Measurements from ENCODE around the gene CLDN4. TPM values are rescaled to one million over a fixed set of nuclear protein-coding genes. Genes with fewer than 3 reads are reported as not detected.

CLDN4 gene
- total RNA-seq, 6 donors from 2014 or later, result 88.0 to 231 (median 169) TPM

DNA sequence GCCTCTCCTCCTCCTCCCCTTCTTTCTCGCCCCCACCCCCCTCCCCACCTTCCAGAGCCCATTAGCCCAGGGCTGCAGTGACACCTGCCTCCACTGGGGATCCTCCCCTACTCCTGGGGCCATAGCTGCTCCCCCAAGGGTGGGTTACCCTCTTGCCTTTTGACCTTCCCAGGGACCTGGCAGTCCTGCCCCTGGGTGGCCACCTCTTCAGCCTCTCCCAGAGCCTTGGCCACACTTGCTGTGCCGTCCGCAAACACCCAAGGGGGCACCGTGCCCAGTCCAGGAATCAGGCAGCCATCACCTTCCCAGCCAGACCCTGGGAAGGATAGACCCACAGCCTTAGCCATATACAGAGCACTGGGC lies 19.8 kb upstream of the CLDN4 start:
- TF ChIP-seq EP300 (IDR thresholded peaks at IDR 0.05) (no peak), POLR2A (IDR thresholded peaks at IDR 0.05) (no peak), POLR2AphosphoS5 (IDR thresholded peaks at IDR 0.05) (no peak)
- TF ChIP-seq, protein P1, sequence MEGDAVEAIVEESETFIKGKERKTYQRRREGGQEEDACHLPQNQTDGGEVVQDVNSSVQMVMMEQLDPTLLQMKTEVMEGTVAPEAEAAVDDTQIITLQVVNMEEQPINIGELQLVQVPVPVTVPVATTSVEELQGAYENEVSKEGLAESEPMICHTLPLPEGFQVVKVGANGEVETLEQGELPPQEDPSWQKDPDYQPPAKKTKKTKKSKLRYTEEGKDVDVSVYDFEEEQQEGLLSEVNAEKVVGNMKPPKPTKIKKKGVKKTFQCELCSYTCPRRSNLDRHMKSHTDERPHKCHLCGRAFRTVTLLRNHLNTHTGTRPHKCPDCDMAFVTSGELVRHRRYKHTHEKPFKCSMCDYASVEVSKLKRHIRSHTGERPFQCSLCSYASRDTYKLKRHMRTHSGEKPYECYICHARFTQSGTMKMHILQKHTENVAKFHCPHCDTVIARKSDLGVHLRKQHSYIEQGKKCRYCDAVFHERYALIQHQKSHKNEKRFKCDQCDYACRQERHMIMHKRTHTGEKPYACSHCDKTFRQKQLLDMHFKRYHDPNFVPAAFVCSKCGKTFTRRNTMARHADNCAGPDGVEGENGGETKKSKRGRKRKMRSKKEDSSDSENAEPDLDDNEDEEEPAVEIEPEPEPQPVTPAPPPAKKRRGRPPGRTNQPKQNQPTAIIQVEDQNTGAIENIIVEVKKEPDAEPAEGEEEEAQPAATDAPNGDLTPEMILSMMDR (IDR thresholded peaks at IDR 0.05), result no peak
- Histone ChIP-seq H3K27me3 (no peaks in the 10 kb centered on the region), H3K9me3 (no peaks in the 10 kb centered on the region), H3K4me1 (peaks cover 0 to 3% (median 0%) of the 10 kb centered on the region in 4 donors), H3K4me3 (no peak overlapping the region), H3K36me3 (no peaks in the 10 kb centered on the region), H3K27ac (no peak overlapping the region)
- WGBS, 2 donors, result 61% methylated on average over 3 of the region's 4 CpGs; no CpG with 5 or more reads in 1 of the 2 donors
- DNase-seq, result peak in 1 of 2 donors; percentile 12
- no peak for ATAC-seq (ENCODE audit: low FRiP score in 2 of 2)

DNA sequence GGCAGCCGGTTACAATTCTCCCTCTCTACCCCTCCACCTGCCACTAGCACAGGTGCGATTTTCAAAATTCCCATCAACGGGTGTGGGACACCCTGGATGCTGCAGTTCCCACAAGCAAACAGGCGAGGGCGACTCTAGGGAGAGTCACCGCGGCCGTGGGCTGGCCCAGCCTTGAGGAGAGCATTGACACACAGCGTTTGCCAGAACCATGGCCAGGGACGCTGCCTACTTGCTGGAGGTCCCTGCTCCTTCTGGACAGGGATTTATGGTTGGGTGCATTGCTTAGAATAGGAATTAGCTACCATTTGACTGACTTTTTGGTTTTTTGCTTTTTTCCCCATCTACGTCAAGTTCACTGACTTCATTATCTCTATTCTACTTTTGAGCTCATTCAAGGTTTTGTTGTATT lies 19.0 kb upstream of the CLDN4 start:
- H3K4me1 ChIP-seq, result peaks cover 0 to 3% (median 0%) of the 10 kb centered on the region in 4 donors
- no peaks in the 10 kb centered on the region for H3K36me3 ChIP-seq
- peak; percentile 84 to 88 for DNase-seq
- peak; percentile 91 to 94 for ATAC-seq (ENCODE audit: low FRiP score in 2 of 2)
- WGBS, 2 donors, result 11 to 12% methylated on average over 9 to 11 of the region's 11 CpGs
- H3K27ac ChIP-seq, result no peak overlapping the region
- no peaks in the 10 kb centered on the region for H3K9me3 ChIP-seq
- no peak overlapping the region for H3K4me3 ChIP-seq
- H3K27me3 ChIP-seq, result no peaks in the 10 kb centered on the region
- TF ChIP-seq, protein P1 (IDR thresholded peaks at IDR 0.05), result peak; percentile 79 to 91 (median 86)
- TF ChIP-seq POLR2AphosphoS5 (IDR thresholded peaks at IDR 0.05), result no peak

DNA sequence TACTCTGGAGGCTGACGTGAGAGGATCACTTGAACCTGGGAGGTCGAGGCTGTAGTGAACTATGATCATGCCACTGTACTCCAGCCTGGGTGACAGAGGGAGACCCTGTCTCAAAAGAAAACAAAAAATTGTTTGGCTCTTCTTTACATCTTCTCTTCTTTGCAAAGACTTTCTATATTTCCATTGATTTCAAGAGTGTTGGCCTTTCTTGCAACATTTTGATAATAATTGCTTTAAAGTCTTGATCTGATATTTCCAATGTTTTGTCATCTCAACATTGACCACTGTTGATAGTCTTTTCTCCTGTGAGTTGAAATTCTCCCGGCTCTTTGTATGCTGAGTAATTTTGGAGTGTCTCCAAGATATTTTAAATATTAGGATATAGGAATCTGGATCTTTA lies 17.8 kb upstream of the CLDN4 start:
- Histone ChIP-seq H3K27me3 (no peaks in the 10 kb centered on the region), H3K27ac (no peak overlapping the region), H3K4me1 (peaks cover 0 to 3% (median 0%) of the 10 kb centered on the region in 4 donors), H3K36me3 (no peaks in the 10 kb centered on the region), H3K9me3 (no peaks in the 10 kb centered on the region), H3K4me3 (no peak overlapping the region)
- 82 to 93% methylated on average over 3 of the region's 3 CpGs for WGBS, 2 donors
- no peak for DNase-seq
- no peak for ATAC-seq (ENCODE audit: low FRiP score in 2 of 2)
- TF ChIP-seq, protein P1 (IDR thresholded peaks at IDR 0.05), result no peak
- TF ChIP-seq EP300 (IDR thresholded peaks at IDR 0.05), result no peak
- TF ChIP-seq POLR2AphosphoS5 (IDR thresholded peaks at IDR 0.05), result no peak
- no peak for TF ChIP-seq POLR2A (IDR thresholded peaks at IDR 0.05)

DNA sequence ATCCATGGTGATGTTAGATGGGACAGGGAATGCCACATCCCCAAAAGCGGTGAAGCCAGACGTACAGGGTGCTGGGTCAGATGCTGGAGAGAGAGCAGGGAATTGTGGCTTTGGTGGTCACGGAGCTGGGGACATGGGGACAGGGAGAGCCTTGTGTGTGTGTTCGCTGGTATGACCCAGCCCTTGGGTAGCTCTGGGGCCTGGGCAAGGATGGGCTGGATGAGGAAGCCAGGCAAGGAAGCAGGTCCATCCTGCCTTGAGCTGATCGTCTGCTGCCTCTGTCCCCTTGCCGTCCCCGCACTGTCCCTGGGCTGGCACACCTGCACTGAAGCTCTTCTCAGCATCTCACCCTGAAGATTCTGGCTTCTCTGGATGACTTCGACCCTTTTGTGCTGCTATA lies 15.4 kb upstream of the CLDN4 start:
- 82 to 84% methylated on average over 7 to 8 of the region's 8 CpGs for WGBS, 2 donors
- DNase-seq, result peak in 1 of 2 donors; percentile 17

DNA sequence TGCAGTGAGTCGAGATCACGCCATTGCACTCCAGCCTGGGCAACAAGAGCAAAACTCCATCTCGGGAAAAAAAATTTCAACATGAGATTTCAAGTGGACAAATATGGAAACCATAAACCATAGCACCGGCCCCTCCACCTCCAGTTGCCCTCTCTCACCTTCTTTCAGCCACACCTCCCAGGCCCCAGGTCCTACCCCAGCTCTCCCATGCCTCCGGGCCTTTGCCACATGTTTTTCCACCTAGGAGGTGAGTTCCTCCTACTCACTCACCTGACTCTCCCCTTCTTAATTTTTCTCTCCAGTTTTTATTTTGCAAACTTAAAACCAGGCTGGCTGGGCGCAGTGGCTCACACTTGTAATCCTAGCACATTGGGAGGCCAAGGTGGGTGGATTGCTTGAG lies 13.7 kb upstream of the CLDN4 start:
- no peak for ATAC-seq (ENCODE audit: low FRiP score in 2 of 2)
- no peaks in the 10 kb centered on the region for H3K27me3 ChIP-seq

More for the DNA sequence above, 15.4 kb upstream of the CLDN4 start:
- Histone ChIP-seq H3K9me3 (no peaks in the 10 kb centered on the region), H3K36me3 (no peaks in the 10 kb centered on the region), H3K27me3 (no peaks in the 10 kb centered on the region), H3K4me1 (peaks cover 0 to 7% (median 0%) of the 10 kb centered on the region in 4 donors), H3K27ac (no peak overlapping the region), H3K4me3 (no peak overlapping the region)
- TF ChIP-seq, protein P1 (IDR thresholded peaks at IDR 0.05), result no peak
- TF ChIP-seq POLR2A (IDR thresholded peaks at IDR 0.05), result no peak
- TF ChIP-seq POLR2AphosphoS5 (IDR thresholded peaks at IDR 0.05), result no peak
- no peak for TF ChIP-seq EP300 (IDR thresholded peaks at IDR 0.05)
- no peak for ATAC-seq (ENCODE audit: low FRiP score in 2 of 2)

More for the DNA sequence above, 13.7 kb upstream of the CLDN4 start:
- H3K36me3 ChIP-seq, result no peaks in the 10 kb centered on the region
- peaks cover 0 to 4% (median 0%) of the 10 kb centered on the region in 4 donors for H3K4me1 ChIP-seq
- peak in 1 of 2 donors; percentile 8 for DNase-seq
- WGBS, 2 donors, result 89 to 95% methylated on average over 6 of the region's 6 CpGs
- H3K4me3 ChIP-seq, result no peak overlapping the region
- TF ChIP-seq POLR2AphosphoS5 (IDR thresholded peaks at IDR 0.05) (no peak), EP300 (IDR thresholded peaks at IDR 0.05) (no peak), POLR2A (IDR thresholded peaks at IDR 0.05) (no peak)
- TF ChIP-seq, protein P1 (IDR thresholded peaks at IDR 0.05), result no peak
- no peaks in the 10 kb centered on the region for H3K9me3 ChIP-seq
- H3K27ac ChIP-seq, result no peak overlapping the region
